Measurements from ENCODE around the gene SOX8.
A peak's percentile ranks its signal among the peaks of the same experiment; 100 is the strongest.

Gene SOX8

DNA sequence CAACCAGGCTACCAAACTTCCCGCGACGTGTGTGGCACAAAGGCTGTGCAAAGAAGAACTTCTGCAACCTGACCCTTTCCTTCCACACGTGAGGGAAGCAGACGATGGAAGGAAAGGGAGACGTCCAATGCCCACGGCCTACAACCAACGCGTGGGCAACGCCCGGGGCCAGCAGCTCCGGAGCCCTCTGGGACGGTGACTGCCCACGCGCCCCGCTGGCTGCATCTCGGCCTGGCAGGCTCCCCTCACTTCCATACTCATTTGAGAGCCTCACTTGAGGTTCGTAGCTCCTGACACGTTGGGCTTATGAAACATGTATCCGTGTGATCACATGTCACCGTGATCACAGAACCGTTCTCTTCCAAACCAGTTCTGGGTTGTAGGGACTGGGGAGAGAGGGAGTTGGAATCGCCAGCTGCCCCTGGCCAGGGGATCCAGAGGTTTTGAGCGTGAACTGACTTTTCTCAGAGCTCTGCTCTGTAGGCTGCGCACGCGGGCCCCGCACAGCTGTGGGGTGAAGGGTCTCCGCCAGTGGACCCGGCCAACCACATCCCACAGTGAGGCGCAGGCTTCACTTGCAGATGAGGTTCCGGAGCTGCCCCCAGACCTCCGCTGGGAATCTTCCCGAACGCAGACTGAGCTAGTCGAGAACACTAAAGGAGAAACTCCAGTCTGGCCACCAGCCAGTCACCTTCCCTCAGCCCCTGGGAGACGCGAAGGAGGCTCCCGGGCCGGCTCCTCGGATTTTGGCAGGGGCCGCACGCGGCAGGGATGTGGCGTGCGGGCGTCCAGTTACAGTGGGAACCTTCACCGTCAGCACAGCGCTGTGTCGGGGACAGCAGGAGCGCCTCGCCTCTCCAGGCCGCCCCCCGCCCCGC, 11.8 kb upstream of the SOX8 start:
- Histone ChIP-seq H3K4me3 (peak overlapping the region; percentile 98), H3K27ac (peak overlapping the region; percentile 15 to 84)
- no peak for DNase-seq (ENCODE audit: low spot score)
- TF ChIP-seq, protein P1, sequence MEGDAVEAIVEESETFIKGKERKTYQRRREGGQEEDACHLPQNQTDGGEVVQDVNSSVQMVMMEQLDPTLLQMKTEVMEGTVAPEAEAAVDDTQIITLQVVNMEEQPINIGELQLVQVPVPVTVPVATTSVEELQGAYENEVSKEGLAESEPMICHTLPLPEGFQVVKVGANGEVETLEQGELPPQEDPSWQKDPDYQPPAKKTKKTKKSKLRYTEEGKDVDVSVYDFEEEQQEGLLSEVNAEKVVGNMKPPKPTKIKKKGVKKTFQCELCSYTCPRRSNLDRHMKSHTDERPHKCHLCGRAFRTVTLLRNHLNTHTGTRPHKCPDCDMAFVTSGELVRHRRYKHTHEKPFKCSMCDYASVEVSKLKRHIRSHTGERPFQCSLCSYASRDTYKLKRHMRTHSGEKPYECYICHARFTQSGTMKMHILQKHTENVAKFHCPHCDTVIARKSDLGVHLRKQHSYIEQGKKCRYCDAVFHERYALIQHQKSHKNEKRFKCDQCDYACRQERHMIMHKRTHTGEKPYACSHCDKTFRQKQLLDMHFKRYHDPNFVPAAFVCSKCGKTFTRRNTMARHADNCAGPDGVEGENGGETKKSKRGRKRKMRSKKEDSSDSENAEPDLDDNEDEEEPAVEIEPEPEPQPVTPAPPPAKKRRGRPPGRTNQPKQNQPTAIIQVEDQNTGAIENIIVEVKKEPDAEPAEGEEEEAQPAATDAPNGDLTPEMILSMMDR (IDR thresholded peaks at IDR 0.05): no peak

- H3K27ac ChIP-seq: peak overlapping the region; percentile 15 to 84
- TF ChIP-seq, protein P1 (IDR thresholded peaks at IDR 0.05): no peak
- no peak for DNase-seq (ENCODE audit: low spot score)
- peak overlapping the region; percentile 98 for H3K4me3 ChIP-seq
Measured at GRCh38 chr16:970386-970765, 11.2 kb upstream of the SOX8 start.

GRCh38 chr16:970766-971581, 10.6 kb upstream of the SOX8 start, which contains the start of gene LMF1:
TSS of gene LMF1 (minus strand) at chr16:970984. CDS start at chr16:970980, 4 bp downstream.
- Histone ChIP-seq H3K4me3 (peak within 1 kb of the TSS; percentile 98), H3K27ac (peak within 1 kb of the TSS; percentile 15 to 84)
- TF ChIP-seq, protein P1 (IDR thresholded peaks at IDR 0.05): no peak
- peak; percentile 94 for DNase-seq (ENCODE audit: low spot score)

DNA sequence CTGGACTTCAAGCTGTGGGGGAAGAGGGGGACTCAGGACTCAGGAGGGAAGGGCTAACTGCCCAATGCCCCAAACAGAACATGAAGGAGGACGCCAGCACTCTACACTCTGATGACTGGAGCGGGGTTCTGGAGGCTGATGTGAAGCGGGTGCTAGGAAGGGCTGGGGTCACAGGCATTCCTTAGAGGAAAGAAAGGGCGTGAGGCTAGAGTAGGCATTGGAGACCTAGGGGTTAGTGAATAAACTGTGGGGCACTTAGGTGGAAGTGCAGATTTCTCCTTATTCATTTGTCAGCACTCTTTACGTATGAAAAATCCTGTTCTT, 10.0 kb upstream of the SOX8 start:
- H3K4me3 ChIP-seq: peak overlapping the region; percentile 98
- TF ChIP-seq, protein P1 (IDR thresholded peaks at IDR 0.05): no peak
- no peak for DNase-seq (ENCODE audit: low spot score)
- H3K27ac ChIP-seq: peak overlapping the region in 1 of 2 donors; percentile 84

DNA sequence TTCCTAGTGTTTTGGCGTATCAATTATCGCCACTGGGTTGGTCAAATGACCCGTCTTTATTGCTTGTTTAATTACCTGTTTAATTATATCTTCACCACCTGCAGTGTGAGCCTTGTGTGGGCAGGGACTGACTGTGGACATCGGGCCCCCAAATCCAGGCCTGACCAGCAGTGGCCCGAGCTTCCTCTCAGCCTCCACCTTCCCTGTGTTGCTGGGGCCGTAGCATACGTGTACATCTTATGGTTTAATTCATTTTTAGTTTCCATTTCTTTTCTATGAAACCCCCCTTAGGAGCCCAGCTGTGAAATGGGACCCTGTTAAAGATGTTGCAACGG, 9.6 kb upstream of the SOX8 start:
- no peak for DNase-seq (ENCODE audit: low spot score)
- Histone ChIP-seq H3K4me3 (no peak overlapping the region), H3K27ac (no peak overlapping the region)
- TF ChIP-seq, protein P1 (IDR thresholded peaks at IDR 0.05): no peak

GRCh38 chr16:972316-973002, 9.1 kb upstream of the SOX8 start:
- Histone ChIP-seq H3K27ac (no peak overlapping the region), H3K4me3 (no peak overlapping the region)
- DNase-seq (ENCODE audit: low spot score): no peak
- TF ChIP-seq, protein P1 (IDR thresholded peaks at IDR 0.05): no peak
